Subcutaneous abdominal adipose tissue (tissue), 5 donors: ENCODE measurements around the gene AMER3.

Source experiments
- H3K27ac ChIP-seq: one replicate; pipeline ENCODE4 v1.7.0; 2013; ENCODE audit warnings: low read depth, mild to moderate bottlenecking, inconsistent platforms, low read length, moderate library complexity
- H3K27me3 ChIP-seq, 5 donors: one replicate each; pipeline ENCODE4 v1.7.0; 2013; ENCODE audit warnings: low read length in 5 of 5, inconsistent platforms in 1 of 5; ENCODE audit not compliant: control insufficient read depth in 5 of 5, insufficient read depth in 4 of 5
- H3K36me3 ChIP-seq, 5 donors: one replicate each; pipeline ENCODE4 v1.7.0; 2013; ENCODE audit warnings: low read length in 5 of 5; ENCODE audit not compliant: control insufficient read depth in 5 of 5, insufficient read depth in 5 of 5
- H3K4me1 ChIP-seq, 5 donors: one replicate each; pipeline ENCODE4 v1.7.0; 2013; ENCODE audit warnings: low read length in 5 of 5, mild to moderate bottlenecking in 3 of 5, moderate library complexity in 1 of 5; ENCODE audit not compliant: control insufficient read depth in 5 of 5, insufficient read depth in 5 of 5
- H3K4me3 ChIP-seq, 5 donors: one replicate each; pipeline ENCODE4 v1.7.0; 2013; ENCODE audit warnings: low read length in 5 of 5, low read depth in 1 of 5
- H3K9ac ChIP-seq, 5 donors: one replicate each; pipeline ENCODE4 v1.7.0; 2013; ENCODE audit warnings: low read length in 5 of 5, mild to moderate bottlenecking in 4 of 5, moderate library complexity in 3 of 5
- H3K9me3 ChIP-seq, 5 donors: one replicate each; pipeline ENCODE4 v1.7.0; 2013; ENCODE audit warnings: low read length in 5 of 5; ENCODE audit not compliant: control insufficient read depth in 5 of 5
- donor health status: healthy.
- donor health status: healthy.
- donor health status: healthy.
- donor health status: healthy.
- donor health status: healthy.

The AMER3 gene

GRCh38 chr2:130754811-130755210 lies 529 bp upstream of the AMER3 start:
- Histone ChIP-seq H3K4me3 (no peak overlapping the region), H3K36me3 (no peaks in the 10 kb centered on the region), H3K4me1 (peaks cover 0 to 9% (median 7%) of the 10 kb centered on the region in 5 donors), H3K9ac (no peak overlapping the region), H3K9me3 (no peaks in the 10 kb centered on the region), H3K27me3 (peaks cover 22 to 42% (median 27%) of the 10 kb centered on the region in 5 donors), H3K27ac (no peak overlapping the region)

- Histone ChIP-seq H3K27ac (no peak overlapping the region), H3K9ac (no peak overlapping the region), H3K4me1 (peaks cover 0 to 9% (median 7%) of the 10 kb centered on the region in 5 donors), H3K9me3 (no peaks in the 10 kb centered on the region), H3K36me3 (no peaks in the 10 kb centered on the region), H3K27me3 (peaks cover 22 to 50% (median 39%) of the 10 kb centered on the region in 5 donors), H3K4me3 (peak overlapping the region in 2 of 5 donors; percentile 41 to 51)
These were observed 923 bp downstream of the AMER3 start for GRCh38 chr2:130756053-130756873.

- H3K9ac ChIP-seq, result no peak overlapping the region
- H3K36me3 ChIP-seq, result no peaks in the 10 kb centered on the region
- no peak overlapping the region for H3K27ac ChIP-seq
- H3K4me3 ChIP-seq, result no peak overlapping the region
- peaks cover 22 to 58% (median 44%) of the 10 kb centered on the region in 5 donors for H3K27me3 ChIP-seq
- no peaks in the 10 kb centered on the region for H3K9me3 ChIP-seq
- H3K4me1 ChIP-seq, result peaks cover 0 to 9% (median 7%) of the 10 kb centered on the region in 5 donors
These were observed 1.7 kb downstream of the AMER3 start for GRCh38 chr2:130756874-130757668.

- Histone ChIP-seq H3K36me3 (no peaks in the 10 kb centered on the region), H3K9ac (no peak overlapping the region), H3K4me1 (peaks cover 0 to 9% (median 7%) of the 10 kb centered on the region in 5 donors), H3K9me3 (no peaks in the 10 kb centered on the region), H3K27me3 (peaks cover 17 to 54% (median 42%) of the 10 kb centered on the region in 5 donors), H3K27ac (no peak overlapping the region), H3K4me3 (no peak overlapping the region)
These were observed 4.8 kb downstream of the AMER3 start for GRCh38 chr2:130759906-130760753.

- Histone ChIP-seq H3K9ac (no peak overlapping the region), H3K4me1 (peaks cover 0 to 5% (median 3%) of the 10 kb centered on the region in 5 donors), H3K9me3 (no peaks in the 10 kb centered on the region), H3K27ac (no peak overlapping the region), H3K27me3 (peaks cover 12 to 47% (median 36%) of the 10 kb centered on the region in 5 donors), H3K4me3 (no peak overlapping the region), H3K36me3 (no peaks in the 10 kb centered on the region)
These were observed 5.7 kb downstream of the AMER3 start for GRCh38 chr2:130760754-130761751.

GRCh38 chr2:130762031-130762909 lies 6.9 kb downstream of the AMER3 start:
- Histone ChIP-seq H3K9me3 (no peaks in the 10 kb centered on the region), H3K36me3 (no peaks in the 10 kb centered on the region), H3K4me3 (no peak overlapping the region), H3K27ac (no peak overlapping the region), H3K27me3 (peaks cover 4 to 35% (median 25%) of the 10 kb centered on the region in 5 donors), H3K9ac (no peak overlapping the region), H3K4me1 (no peaks in the 10 kb centered on the region)

GRCh38 chr2:130762910-130763385 lies 7.6 kb downstream of the AMER3 start:
- peaks cover 0 to 31% (median 21%) of the 10 kb centered on the region in 5 donors for H3K27me3 ChIP-seq
- no peaks in the 10 kb centered on the region for H3K4me1 ChIP-seq
- no peaks in the 10 kb centered on the region for H3K36me3 ChIP-seq
- H3K27ac ChIP-seq, result no peak overlapping the region
- H3K9ac ChIP-seq, result no peak overlapping the region
- no peaks in the 10 kb centered on the region for H3K9me3 ChIP-seq
- no peak overlapping the region for H3K4me3 ChIP-seq

GRCh38 chr2:130763405-130763804 lies 8.1 kb downstream of the AMER3 start:
- no peaks in the 10 kb centered on the region for H3K9me3 ChIP-seq
- no peak overlapping the region for H3K9ac ChIP-seq
- no peaks in the 10 kb centered on the region for H3K36me3 ChIP-seq
- no peaks in the 10 kb centered on the region for H3K4me1 ChIP-seq
- H3K27ac ChIP-seq, result no peak overlapping the region
- H3K4me3 ChIP-seq, result no peak overlapping the region
- H3K27me3 ChIP-seq, result peaks cover 0 to 28% (median 21%) of the 10 kb centered on the region in 5 donors
